Progenitor cell of endocrine pancreas (in vitro differentiated cells): ENCODE measurements around the gene PPP2R5A. TPM values are rescaled to one million over a fixed set of nuclear protein-coding genes. Genes with fewer than 3 reads are reported as not detected.

ENCODE experiments used
- total RNA-seq: library from RNA; stranded (reverse); gene quantifications from 2 replicates; pipeline ENCODE4 v1.2.1, GENCODE V29; 2021

PPP2R5A gene
- total RNA-seq, 1 donor from 2014 or later: 21.4 TPM

Other genes starting within 250 kb of the PPP2R5A start
- 29.8 and 30.6 TPM in 2 replicates for gene INTS7, start 249.9 kb upstream of the PPP2R5A start, total RNA-seq
- gene DTL, start 249.7 kb upstream of the PPP2R5A start, total RNA-seq: 22.8 and 23.9 TPM in 2 replicates
- gene PACC1, start 129.5 kb downstream of the PPP2R5A start, total RNA-seq: 24.5 and 25.1 TPM in 2 replicates
- gene NENF, start 147.5 kb downstream of the PPP2R5A start, total RNA-seq: 26.6 and 30.2 TPM in 2 replicates